22Rv1 (cell line): Measurements from ENCODE around the gene MACF1.

Experiments
- H3K27ac ChIP-seq: fragments of 450-650 bp; 2 replicates; pipeline ENCODE4 v1.5.1; 2017
- CTCF ChIP-seq: fragments of 450-650 bp; IDR thresholded peaks from 2 replicates; pipeline ENCODE4 v1.5.1; 2017; ENCODE audit warnings: mild to moderate bottlenecking
- ZFX ChIP-seq: fragments of 450-650 bp; IDR thresholded peaks from 2 replicates; pipeline ENCODE4 v1.6.1; 2017; ENCODE audit warnings: antibody characterized with exemption, borderline replicate concordance

Gene MACF1

DNA sequence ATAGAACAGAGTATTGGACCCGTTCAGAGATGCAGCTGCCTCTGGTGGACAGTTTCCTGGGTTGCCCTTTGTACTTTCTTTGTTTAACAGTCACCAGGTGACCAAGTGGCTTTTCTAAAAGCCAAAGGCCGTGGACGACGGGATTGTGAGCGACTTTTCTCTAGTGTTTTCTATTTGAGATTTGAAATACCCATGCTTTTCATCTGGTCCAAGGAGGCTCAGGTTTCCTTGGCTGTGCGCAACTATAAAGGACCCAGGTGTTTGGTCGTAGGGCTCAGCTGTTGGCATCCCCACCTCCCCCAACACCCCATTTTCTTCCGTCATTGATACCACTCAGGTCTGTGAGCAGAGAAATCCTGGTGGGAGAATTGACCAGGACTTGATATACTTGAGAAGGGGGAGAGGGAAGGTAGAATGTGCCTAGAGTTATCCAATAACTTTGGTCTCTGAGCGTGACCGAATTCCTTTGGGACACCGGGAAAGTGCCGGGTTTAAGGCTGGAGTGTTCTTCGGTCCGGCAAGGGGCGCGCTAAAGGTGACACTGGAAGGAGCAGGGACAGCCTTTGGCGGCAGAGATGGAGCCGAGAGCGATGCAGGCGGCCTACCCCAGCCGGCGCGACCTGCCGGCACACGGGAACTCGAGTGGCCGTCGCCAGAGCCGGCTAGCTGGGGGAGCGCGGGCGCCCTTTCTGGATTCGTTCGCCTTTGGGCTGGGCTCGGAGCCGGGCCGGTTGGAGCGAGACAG lies 203.6 kb downstream of the MACF1 start:
- H3K27ac ChIP-seq: peak overlapping the region; percentile 77
- no peak for TF ChIP-seq ZFX
- no peak; the same call in 1 of the 2 replicates for TF ChIP-seq CTCF

DNA sequence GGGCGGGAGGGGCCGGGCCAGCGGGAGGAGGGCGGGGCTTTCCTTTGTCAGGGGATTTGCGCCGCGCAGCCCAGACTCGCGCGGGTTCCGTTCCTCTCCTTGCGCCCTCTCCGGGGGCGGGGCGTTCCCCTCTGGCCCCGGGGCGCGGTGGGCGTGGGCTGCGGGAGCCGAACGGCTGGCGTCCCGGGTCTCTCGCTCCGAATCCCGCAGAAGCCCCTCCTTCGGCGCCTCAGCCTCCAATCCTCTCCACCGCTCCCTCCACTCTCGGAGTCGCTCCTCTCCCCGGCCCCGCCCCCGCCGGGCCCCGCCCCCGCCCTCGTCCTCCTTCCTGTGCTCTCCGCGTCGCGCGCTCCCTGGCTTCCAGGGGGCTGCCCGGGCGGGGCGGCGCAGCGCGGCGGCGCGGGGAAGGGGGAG lies 204.2 kb downstream of the MACF1 start:
- peak overlapping the region; percentile 77 for H3K27ac ChIP-seq
- TF ChIP-seq ZFX (no peak), CTCF (no peak)

GRCh38 chr1:39409055-39409816 lies 204.7 kb downstream of the MACF1 start:
- H3K27ac ChIP-seq: peak overlapping the region; percentile 77
- TF ChIP-seq CTCF: no peak
- no peak for TF ChIP-seq ZFX

DNA sequence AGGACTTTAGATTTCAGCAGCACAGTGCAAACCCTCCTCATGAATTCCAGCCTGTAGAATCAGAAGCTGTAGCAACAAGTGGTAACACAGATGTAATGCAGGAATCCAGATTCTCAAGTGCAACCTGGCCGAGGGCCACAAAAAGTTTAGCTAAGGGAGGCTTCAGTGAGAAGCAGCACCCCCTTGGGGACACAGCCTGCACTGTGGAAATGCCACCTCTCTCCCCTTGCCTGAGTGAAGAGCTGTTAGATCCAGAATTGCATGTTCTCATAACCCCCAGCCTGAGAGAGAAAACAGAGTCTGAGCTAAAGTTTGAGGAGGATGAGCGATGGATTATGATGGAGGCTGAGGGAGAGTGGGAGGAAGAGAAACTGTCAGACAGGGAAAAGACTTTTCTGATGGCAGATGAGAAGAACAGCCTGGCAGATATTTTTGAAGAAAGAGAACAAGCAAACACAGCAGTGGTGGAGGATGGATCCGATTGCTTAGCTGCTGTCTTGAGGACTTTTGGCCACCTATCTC lies 206.5 kb downstream of the MACF1 start:
- no peak overlapping the region for H3K27ac ChIP-seq

GRCh38 chr1:39411526-39412478 lies 207.3 kb downstream of the MACF1 start:
- no peak overlapping the region for H3K27ac ChIP-seq
- TF ChIP-seq CTCF: no peak
- TF ChIP-seq ZFX: no peak

More for the DNA sequence above, 206.5 kb downstream of the MACF1 start:
- TF ChIP-seq CTCF: peak; percentile 16; the same call in 1 of the 2 replicates
- no peak for TF ChIP-seq ZFX

GRCh38 chr1:39412892-39413291 lies 208.4 kb downstream of the MACF1 start:
- no peak overlapping the region for H3K27ac ChIP-seq
- TF ChIP-seq CTCF: no peak
- no peak for TF ChIP-seq ZFX
